ENCODE results near the gene DEFB132.

The DEFB132 gene

GRCh38 chr20:266596-267562 lies 9.4 kb downstream of the DEFB132 start:
- peak; percentile 96 for DNase-seq

DNA sequence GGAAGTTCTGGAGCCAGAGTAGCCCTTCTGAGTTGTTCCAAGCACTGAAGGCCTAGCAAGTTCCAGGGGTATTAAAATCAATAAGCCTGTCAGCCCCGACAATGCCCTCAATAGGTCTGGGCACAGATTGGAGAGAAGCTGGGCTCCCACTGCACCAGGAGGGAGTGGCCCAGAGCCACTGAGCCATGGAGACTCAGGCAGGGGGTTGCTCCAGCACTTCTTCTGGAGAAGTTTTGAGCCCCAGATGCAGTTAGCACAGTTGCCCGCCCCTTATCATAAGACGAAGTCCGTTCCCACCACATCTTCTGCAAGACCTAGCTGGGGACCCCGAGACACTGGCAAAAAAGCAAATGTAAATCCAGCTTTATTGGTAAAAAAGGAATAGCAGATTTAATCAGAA lies 13.0 kb downstream of the DEFB132 start:
- no peak for DNase-seq

- DNase-seq: no peak
These were observed 13.5 kb downstream of the DEFB132 start for GRCh38 chr20:271069-271468.

DNA sequence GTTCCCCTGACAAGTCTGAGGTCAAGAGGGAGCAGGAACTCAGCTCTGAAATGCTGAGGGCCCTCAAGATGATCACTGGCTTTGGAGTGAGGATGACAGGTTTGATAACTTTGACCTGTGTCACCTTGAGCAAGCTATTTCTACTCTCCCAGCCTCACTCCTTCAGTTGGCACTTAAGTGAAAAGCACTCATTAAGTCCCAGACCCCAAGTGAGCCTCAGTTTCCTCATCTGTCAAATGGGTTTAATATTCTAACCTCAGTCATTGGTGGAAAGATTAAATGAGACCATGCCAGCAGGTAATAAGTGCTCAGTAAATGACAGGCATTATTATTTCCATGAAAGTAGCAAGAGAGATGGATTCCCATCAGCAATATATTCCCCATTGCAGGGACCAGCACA lies 14.0 kb downstream of the DEFB132 start:
- DNase-seq: no peak

- no peak for DNase-seq
These were observed 15.2 kb downstream of the DEFB132 start for GRCh38 chr20:272718-273117.

GRCh38 chr20:273884-274283 lies 16.4 kb downstream of the DEFB132 start:
- DNase-seq: no peak

DNA sequence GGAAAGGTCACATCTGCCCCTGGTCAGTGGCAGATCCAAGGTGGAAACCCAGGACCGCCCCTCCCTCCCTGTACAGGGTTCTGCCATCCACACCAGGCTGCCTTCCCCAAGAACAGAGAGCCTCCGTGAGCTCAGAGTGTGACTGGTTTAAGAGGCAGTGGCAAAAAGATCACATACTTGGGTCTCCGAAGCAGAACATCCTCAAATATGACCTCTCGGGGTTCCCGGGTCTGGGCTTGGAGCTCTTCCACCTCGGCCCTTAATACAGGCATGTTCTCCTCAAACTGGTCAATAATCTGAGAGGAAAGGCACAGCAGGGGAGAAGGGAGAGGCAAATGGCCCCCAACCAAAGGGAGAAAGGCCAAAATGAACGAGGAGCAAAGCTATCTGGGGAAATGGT lies 18.3 kb downstream of the DEFB132 start:
- no peak for DNase-seq

DNA sequence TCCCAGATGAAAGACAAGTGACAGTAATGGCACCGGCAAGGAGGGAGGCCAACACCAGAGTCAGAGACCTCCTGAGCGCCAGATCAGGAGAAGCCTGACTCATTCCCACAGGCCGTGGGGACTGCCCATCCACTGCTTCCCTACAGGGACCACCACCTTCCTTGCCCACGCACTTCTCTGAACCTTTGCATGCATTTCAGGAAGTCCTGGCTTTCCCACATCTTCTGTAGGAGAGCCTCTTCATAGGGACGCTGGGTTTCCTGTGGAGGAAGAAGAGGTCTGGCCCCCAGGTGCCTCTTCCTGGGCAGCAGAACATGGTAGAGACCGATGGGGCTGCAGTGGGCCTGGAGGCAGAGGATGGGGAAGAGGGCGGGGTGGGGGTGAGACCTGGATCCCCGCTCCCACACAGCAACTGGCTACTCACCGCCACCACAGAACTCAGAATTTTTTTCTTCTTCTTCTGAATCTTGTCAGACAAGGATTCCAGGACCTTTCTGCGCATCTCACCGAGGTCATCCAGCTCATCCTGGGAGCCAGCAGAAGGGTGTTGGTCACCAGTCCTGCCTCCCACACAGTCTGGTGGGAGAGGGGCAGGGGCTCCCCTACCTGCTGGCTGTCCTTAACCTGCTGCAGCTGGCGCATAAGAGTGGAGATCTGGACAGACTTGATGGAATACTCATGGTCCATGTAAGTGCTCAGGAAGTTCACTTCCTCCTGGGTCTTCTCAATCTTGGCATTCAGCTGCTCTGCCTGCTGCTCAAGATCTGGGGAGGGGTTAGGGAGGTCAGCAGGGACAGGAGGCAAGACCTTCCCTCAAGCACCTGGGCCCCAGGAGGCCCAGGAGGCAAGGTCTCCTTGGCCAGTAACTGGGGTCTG lies 19.3 kb downstream of the DEFB132 start:
- no peak for DNase-seq

DNA sequence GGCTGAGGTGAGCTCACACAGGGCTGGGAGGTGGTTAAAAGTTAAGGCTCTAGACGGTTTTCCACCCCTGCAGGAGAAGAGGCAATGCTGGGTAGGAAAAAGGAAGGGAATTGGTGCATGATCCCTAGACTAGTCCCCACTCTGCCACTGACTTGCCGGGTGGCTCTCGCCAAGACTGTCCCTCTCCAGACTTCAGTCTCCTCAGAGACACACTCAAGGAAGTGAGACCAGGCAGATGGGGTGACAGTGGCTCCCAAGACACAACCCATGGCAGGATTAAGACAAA lies 19.9 kb downstream of the DEFB132 start:
- no peak for DNase-seq

DNA sequence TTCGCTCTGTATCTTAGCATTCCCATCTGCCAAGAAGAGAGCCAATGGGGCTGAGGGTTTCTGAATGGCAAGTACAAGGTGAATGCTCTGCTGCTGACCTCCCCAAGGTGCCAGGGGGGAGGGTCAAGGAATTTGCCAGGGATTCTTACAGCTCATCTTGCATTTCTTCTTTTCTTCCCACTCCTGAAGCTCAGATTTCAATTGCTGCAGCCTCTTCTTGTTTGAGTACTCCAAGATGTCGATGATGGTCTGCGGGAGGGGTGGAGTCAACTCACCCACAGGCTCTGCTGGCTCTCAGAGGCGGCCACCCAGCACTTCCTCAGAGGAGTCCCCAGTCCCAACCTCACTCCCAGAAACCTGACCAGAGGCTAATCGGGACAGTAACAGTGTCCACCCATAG lies 20.7 kb downstream of the DEFB132 start:
- no peak for DNase-seq

- no peak for DNase-seq
These were observed 21.4 kb downstream of the DEFB132 start for GRCh38 chr20:278607-279571.

GRCh38 chr20:284172-284571 lies 26.6 kb downstream of the DEFB132 start:
- no peak for DNase-seq

- no peak for DNase-seq
These were observed 29.0 kb downstream of the DEFB132 start for GRCh38 chr20:286508-286907.

DNA sequence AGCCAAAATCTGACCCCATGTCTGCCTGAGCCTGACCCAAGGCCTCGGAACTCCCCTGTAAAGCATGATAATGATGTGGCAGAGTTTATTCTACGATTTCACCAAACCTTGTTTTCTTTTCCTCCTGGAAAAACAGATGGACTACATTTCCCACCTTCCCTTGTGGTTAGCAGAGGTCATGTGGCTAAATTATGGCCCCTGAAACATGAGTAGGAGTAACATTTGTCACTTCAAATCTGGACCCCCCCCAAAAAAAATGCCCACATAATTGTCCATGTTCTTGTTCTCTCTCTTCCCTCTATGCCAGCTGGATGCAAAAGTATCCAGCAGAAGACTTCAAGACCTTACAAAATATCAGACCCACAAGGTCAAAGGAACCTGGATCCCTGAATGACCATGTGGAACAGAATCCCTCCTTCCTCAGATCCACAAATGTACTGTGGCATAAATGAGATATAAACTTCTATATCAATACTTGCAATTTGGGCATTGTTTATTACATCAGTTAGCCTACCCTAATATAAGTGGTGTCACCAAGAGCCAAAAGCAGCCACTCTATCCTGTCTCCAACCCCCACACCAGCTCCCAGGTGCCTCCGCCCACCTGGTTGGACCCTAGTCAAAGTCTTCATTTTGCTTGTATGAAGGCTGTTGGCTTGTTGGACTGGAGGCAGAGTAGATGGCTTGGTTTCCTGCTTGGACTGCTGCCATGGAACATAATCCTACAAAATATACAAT lies 31.6 kb downstream of the DEFB132 start:
- peak; percentile 29 for DNase-seq

- no peak for DNase-seq
These were observed 32.2 kb downstream of the DEFB132 start for GRCh38 chr20:289693-290083.

DNA sequence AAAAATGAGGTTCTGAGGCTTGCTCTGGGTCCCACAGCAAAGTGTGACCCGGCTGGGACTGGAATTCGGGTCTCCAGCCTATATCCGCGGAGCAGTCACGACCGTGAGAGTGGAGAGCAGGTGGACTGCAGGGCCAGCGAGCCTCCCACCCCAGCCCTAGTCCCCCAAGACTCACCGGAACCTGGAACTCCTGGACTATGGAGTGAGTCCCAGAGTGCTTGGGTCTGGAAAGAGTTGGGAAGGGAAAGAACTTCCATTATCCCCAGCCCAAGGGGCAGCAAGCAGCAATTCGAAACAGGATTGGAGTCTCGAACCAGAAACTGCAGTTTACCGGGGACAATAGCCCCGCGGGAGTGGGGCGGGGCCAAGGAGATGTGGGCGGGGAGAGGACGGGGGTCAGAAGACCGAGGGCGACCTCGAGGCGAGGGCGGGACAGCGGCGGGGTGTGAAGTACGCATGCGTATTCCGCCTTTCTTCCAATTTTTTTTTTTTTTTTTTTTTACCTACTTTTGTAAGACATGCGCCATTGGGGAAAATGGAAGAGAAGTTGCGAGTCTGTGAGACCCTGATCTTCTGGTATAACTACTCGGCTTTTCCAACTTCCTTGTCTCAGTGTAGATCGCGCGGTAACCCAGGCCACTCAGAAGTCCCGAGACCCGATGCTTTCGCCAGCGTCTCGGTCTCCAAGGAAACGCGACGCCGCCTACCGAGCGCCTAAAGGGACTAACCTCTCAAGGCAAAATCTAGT lies 32.7 kb downstream of the DEFB132 start, which contains the start of gene C20orf96:
Gene C20orf96 (minus strand): TSS at position 667 of the 748 bp plus-strand sequence. CDS start 140 bp downstream, at position 527.
- DNase-seq: peak; percentile 96

DNA sequence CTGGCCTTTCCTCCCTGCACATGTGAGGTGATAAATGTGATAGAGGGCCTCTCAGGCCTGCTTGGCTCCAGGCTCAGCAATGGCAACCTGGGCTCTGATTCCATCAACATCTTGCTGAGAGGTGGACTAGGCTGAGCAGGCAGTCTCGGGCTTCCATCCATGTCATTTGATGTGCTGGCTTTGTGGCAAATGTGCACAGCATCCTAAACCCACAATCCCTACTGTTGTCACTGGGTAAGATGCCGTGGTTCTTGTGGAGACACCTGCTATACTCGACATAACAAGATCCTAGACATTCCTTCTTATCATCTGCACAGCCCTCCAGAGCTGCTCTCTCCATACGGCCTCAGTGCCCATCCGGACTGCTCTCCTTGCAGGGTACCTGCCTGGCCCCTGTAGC lies 37.1 kb downstream of the DEFB132 start:
- no peak for DNase-seq

GRCh38 chr20:295804-296203 lies 38.3 kb downstream of the DEFB132 start:
- DNase-seq: no peak

- peak; percentile 97 for DNase-seq
These were observed 39.8 kb downstream of the DEFB132 start, which contains the start of gene ZCCHC3 for GRCh38 chr20:297098-297924. ZCCHC3 (plus strand) TSS chr20:297570; CDS start chr20:297587, 17 bp downstream.
